Urinary bladder (tissue), 4 donors: ENCODE results near the gene TMEM163. TPM values are rescaled to one million over a fixed set of nuclear protein-coding genes. Genes with fewer than 3 reads are reported as not detected.

Source experiments
- DNase-seq: peaks from one replicate; pipeline ENCODE4 v3.0.0-alpha.2; 2015; ENCODE audit errors: extremely low spot score
- H3K27ac ChIP-seq: one replicate; pipeline ENCODE4 v1.5.1; 2013; ENCODE audit warnings: low read depth, mild to moderate bottlenecking, moderate library complexity
- H3K36me3 ChIP-seq: one replicate; pipeline ENCODE4 v1.6.1; 2013; ENCODE audit warnings: mild to moderate bottlenecking, moderate library complexity; ENCODE audit not compliant: insufficient read depth
- H3K4me1 ChIP-seq: one replicate; pipeline ENCODE4 v1.6.1; 2013; ENCODE audit warnings: mild to moderate bottlenecking, moderate library complexity; ENCODE audit not compliant: insufficient read depth
- H3K4me3 ChIP-seq: one replicate; pipeline ENCODE4 v1.5.1; 2013; ENCODE audit warnings: low read depth, low read length
- WGBS: extraction: QIAGEN DNeasy Blood & Tissue Kit; methylation state at CpG from one replicate; pipeline ENCODE4 v1.1.7; 2013; 5-methylcytosine and 5-hydroxymethylcytosine counted together
- polyA plus RNA-seq: library from polyadenylated mRNA; stranded (reverse); fragments of 200-250 nt; gene quantifications from one replicate; pipeline ENCODE4 v1.2.3, GENCODE V29; 2013
- total RNA-seq: library from RNA; depleted of rRNA; stranded (reverse); fragments of >200 nt; gene quantifications from one replicate; pipeline ENCODE4 v1.2.3, GENCODE V29; 2014
- donor health status: healthy with polysubstance abuse.
- donor health status: healthy.

TMEM163 gene
- total and polyA plus RNA-seq, 2 donors: 1.6 to 2.4 TPM

- Histone ChIP-seq H3K4me3 (no peak overlapping the region), H3K27ac (no peak overlapping the region), H3K4me1 (no peaks in the 10 kb centered on the region), H3K36me3 (no peaks in the 10 kb centered on the region)
- WGBS: 80% methylated on average over 2 of the region's 2 CpGs
- no peak for DNase-seq
These were observed 302.8 kb downstream of the TMEM163 start for GRCh38 chr2:134416018-134416417.

- no peaks in the 10 kb centered on the region for H3K4me1 ChIP-seq
- no peak overlapping the region for H3K4me3 ChIP-seq
- DNase-seq: no peak
- H3K27ac ChIP-seq: no peak overlapping the region
- no peaks in the 10 kb centered on the region for H3K36me3 ChIP-seq
- 82% methylated on average over 2 of the region's 2 CpGs for WGBS
These were observed 304.9 kb downstream of the TMEM163 start for GRCh38 chr2:134413912-134414311.

DNA sequence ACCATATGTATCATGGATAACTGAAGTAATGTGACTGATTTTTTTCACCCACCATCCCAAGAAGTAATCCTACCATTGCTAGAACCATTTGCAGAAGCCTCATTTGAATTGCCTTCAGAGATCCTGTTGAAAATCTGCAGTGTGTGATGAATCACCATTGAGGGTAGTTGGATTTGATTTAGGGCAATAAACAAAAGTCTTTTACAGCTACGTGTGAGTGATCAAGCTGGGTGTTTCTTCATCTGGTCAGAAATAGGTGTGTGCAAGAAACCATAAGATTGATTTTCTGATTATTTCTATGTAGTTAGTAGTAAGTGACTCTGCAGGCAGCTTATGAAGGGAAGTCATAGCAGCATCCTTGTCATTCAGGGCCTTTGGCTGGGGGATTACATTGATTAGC, 305.4 kb downstream of the TMEM163 start:
- Histone ChIP-seq H3K4me1 (no peaks in the 10 kb centered on the region), H3K27ac (no peak overlapping the region), H3K36me3 (no peaks in the 10 kb centered on the region), H3K4me3 (no peak overlapping the region)
- DNase-seq: no peak
- WGBS: 59% methylated on average over 1 of the region's 1 CpG

- 90% methylated on average over 8 of the region's 8 CpGs for WGBS
- no peak for DNase-seq
These were observed 306.2 kb downstream of the TMEM163 start for GRCh38 chr2:134412639-134412999.

GRCh38 chr2:134411828-134412638, 306.8 kb downstream of the TMEM163 start:
- H3K4me3 ChIP-seq: no peak overlapping the region
- H3K36me3 ChIP-seq: no peaks in the 10 kb centered on the region
- peak; percentile 68 for DNase-seq
- no peak overlapping the region for H3K27ac ChIP-seq
- WGBS: 50% methylated on average over 8 of the region's 8 CpGs
- H3K4me1 ChIP-seq: no peaks in the 10 kb centered on the region

More at GRCh38 chr2:134412639-134412999, 306.2 kb downstream of the TMEM163 start:
- H3K4me1 ChIP-seq: no peaks in the 10 kb centered on the region
- no peak overlapping the region for H3K4me3 ChIP-seq
- H3K27ac ChIP-seq: no peak overlapping the region
- no peaks in the 10 kb centered on the region for H3K36me3 ChIP-seq

DNA sequence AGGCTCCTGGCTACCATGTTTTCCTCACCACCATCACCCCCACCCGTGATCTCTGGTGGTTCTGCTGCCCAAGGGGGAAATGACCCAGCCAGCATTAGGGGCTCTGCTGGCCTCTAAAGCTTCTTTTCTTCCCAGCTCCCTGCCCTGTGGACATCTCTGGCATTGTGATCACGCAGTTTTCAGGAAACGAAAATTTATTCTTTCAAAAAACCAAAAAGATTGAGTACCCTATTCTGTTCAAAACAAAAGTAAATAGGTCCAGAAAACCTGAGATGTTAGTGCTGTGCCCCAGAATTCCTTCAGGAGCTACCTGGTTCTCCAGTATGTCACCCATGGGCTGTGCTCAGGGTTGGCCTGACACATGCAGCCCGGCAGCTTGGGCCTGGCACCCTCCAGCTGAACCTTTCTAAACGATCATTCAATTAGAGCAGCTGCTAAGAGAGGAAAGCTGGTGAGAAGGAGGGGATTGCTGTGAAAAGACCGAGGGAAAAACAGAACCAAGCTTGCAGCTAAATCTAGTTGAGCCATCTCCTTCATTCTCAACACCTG, 307.4 kb downstream of the TMEM163 start:
- no peaks in the 10 kb centered on the region for H3K4me1 ChIP-seq
- 72% methylated on average over 6 of the region's 6 CpGs for WGBS
- no peaks in the 10 kb centered on the region for H3K36me3 ChIP-seq
- H3K4me3 ChIP-seq: no peak overlapping the region
- H3K27ac ChIP-seq: peak overlapping the region; percentile 15
- no peak for DNase-seq

GRCh38 chr2:134410831-134411231, 308.0 kb downstream of the TMEM163 start:
- peak overlapping the region; percentile 15 for H3K27ac ChIP-seq
- H3K4me3 ChIP-seq: no peak overlapping the region
- 51% methylated on average over 5 of the region's 5 CpGs for WGBS
- DNase-seq: no peak
- H3K4me1 ChIP-seq: peaks cover under 1% of the 10 kb centered on the region
- H3K36me3 ChIP-seq: no peaks in the 10 kb centered on the region

- no peak overlapping the region for H3K27ac ChIP-seq
- 91% methylated on average over 2 of the region's 2 CpGs for WGBS
- DNase-seq: no peak
- H3K36me3 ChIP-seq: no peaks in the 10 kb centered on the region
- peaks cover 2% of the 10 kb centered on the region for H3K4me1 ChIP-seq
- H3K4me3 ChIP-seq: no peak overlapping the region
These were observed 308.8 kb downstream of the TMEM163 start for GRCh38 chr2:134410006-134410405.

GRCh38 chr2:134408791-134409190, 310.0 kb downstream of the TMEM163 start:
- DNase-seq: no peak
- no peak overlapping the region for H3K4me3 ChIP-seq
- H3K4me1 ChIP-seq: peaks cover 2% of the 10 kb centered on the region
- H3K36me3 ChIP-seq: no peaks in the 10 kb centered on the region
- H3K27ac ChIP-seq: no peak overlapping the region
- WGBS: 46% methylated on average over 3 of the region's 3 CpGs

DNA sequence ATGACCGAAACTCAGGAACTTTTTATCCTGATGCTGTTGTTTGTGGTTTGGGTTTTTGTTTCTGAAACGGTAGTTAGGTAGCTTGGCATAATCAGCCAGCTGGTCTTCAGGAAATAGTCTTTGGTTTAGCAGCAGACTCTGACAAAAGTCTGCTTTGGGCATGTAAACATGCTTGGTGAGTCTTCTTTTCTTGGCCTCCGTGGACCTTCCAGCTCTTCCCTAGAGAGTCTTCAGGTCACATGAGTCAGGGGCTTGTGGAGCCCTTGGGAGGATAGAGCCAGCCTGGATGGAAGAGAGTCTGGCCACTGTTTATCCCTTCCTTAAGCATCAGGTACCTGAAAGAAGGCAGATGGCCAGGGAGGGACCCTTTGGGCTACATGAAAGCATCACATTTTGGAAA, 310.4 kb downstream of the TMEM163 start:
- no peak overlapping the region for H3K27ac ChIP-seq
- H3K4me3 ChIP-seq: no peak overlapping the region
- WGBS: 57% methylated on average over 3 of the region's 3 CpGs
- H3K36me3 ChIP-seq: no peaks in the 10 kb centered on the region
- H3K4me1 ChIP-seq: peaks cover 2% of the 10 kb centered on the region
- DNase-seq: no peak

- Histone ChIP-seq H3K4me1 (peaks cover 2% of the 10 kb centered on the region), H3K27ac (no peak overlapping the region), H3K36me3 (no peaks in the 10 kb centered on the region), H3K4me3 (no peak overlapping the region)
- no peak for DNase-seq
- WGBS: 91% methylated on average over 4 of the region's 4 CpGs
These were observed 311.5 kb downstream of the TMEM163 start for GRCh38 chr2:134407154-134407890.

DNA sequence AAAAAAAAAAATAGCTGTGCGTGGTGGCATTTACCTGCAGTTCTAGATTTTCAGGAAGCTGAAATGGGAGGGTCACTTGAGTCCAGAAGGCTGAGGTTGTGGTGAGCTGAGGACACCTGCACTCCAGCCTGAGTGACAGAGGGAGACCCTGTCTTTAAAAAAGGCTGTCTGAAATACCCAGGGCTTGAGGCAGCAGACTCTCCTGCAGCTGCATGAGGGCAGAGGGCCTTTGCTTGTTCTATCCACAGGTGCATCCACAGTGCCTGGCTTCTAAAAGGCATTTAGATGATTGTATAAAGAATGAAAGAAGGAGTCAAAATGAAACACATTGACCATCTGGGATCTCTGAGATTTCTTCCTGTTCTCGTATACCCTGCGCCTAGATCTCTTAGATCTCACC, 312.1 kb downstream of the TMEM163 start:
- Histone ChIP-seq H3K36me3 (no peaks in the 10 kb centered on the region), H3K27ac (no peak overlapping the region), H3K4me1 (peaks cover 2% of the 10 kb centered on the region), H3K4me3 (no peak overlapping the region)
- WGBS: 95% methylated on average over 3 of the region's 3 CpGs
- no peak for DNase-seq

GRCh38 chr2:134406311-134406710, 312.5 kb downstream of the TMEM163 start:
- H3K4me3 ChIP-seq: no peak overlapping the region
- H3K4me1 ChIP-seq: peaks cover 2% of the 10 kb centered on the region
- no peak for DNase-seq
- WGBS: 96% methylated on average over 5 of the region's 5 CpGs
- H3K27ac ChIP-seq: no peak overlapping the region
- no peaks in the 10 kb centered on the region for H3K36me3 ChIP-seq
